ENCODE measurements around the gene DHRSX.
"Not testable (repeated sequence)": the region's sequence is repeated elsewhere in the genome, so short reads cannot be mapped to it uniquely, and the experiment has no call there.

DHRSX gene

GRCh38 chrX:2523911-2524310 lies 23.1 kb upstream of the DHRSX start:
- Histone ChIP-seq H3K36me3 (ENCODE audit: control insufficient read depth, insufficient read depth, low read length) (no peaks in the 10 kb centered on the region), H3K27me3 (replicated peaks; ENCODE audit: control insufficient read depth, insufficient read depth, low read length) (no peaks in the 10 kb centered on the region), H3K4me3 (replicated peaks; ENCODE audit: low read depth, low read length) (no peak overlapping the region)
- DNase-seq (ENCODE audit: extremely low read depth, insufficient read length), result no peak
- no peak for TF ChIP-seq CTCF (IDR thresholded peaks at IDR 0.05; ENCODE audit: insufficient read depth, low read length, poor library complexity, severe bottlenecking)

DNA sequence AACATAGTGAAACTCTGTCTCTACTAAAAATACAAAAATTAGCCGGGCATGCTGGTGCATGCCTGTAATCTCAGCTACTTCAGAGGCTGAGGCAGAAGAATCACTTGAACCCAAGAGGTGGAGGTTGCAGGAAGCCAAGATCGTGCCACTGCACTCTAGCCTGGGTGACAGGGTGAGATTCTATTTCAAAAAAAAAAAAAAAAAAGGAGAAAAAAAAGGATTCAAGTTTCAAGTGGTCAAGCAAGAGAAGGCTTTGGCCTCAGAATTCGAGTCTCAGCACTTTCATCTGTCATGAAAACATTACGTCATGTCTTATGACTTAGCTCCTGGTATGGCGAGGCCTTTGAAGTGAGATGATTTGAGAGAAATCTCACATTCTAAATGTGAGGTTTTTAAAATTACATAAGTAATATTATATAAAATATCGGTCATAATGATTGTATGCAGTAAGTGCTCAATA lies 21.2 kb upstream of the DHRSX start:
- peak; percentile 41 for DNase-seq (ENCODE audit: extremely low read depth, insufficient read length)
- no peak for TF ChIP-seq CTCF (IDR thresholded peaks at IDR 0.05; ENCODE audit: insufficient read depth, low read length, poor library complexity, severe bottlenecking)
- no peaks in the 10 kb centered on the region for H3K27me3 ChIP-seq (replicated peaks; ENCODE audit: control insufficient read depth, insufficient read depth, low read length)
- H3K4me3 ChIP-seq (replicated peaks; ENCODE audit: low read depth, low read length), result no peak overlapping the region
- H3K36me3 ChIP-seq (ENCODE audit: control insufficient read depth, insufficient read depth, low read length), result no peaks in the 10 kb centered on the region

DNA sequence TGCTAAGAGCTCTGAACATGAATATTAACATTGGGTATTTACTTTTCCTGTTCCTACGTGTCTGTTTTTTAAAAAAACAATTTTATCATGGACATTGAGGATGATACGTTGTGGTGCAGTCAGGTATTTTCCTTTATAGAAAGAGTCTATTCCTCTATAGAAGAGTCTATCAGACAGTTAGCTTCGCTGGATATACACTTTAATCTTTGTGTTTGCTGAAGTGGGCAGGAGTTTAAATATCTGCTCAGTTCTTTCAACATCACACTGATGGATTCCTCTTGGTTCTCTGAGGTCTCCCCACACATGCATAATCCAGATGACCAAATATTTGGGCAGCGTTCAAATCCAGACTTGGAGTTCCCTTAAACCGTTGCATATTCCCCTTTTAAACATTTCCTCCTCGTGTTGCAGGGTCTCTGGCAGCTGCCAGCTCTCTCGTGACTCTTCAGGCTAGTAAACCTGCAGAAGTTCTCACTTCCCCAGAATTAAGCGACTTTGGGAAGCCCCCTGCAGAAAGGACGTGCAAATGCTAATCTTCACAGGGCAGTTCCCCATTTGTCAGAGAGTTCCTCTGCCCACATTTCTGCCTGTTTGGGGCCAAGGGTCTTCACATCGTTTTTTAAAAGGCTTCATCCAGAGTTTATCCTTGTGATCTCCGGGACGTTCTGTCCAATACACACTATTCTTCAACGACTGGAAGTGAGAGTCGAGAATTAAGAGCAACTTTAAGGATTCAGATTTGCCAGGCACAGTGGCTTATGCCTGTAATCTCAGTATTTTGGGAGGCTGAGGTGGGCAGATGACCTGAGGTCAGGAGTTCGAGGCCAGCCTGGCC lies 20.5 kb upstream of the DHRSX start:
- Histone ChIP-seq H3K27me3 (replicated peaks; ENCODE audit: control insufficient read depth, insufficient read depth, low read length) (no peaks in the 10 kb centered on the region), H3K36me3 (ENCODE audit: control insufficient read depth, insufficient read depth, low read length) (no peaks in the 10 kb centered on the region), H3K4me3 (replicated peaks; ENCODE audit: low read depth, low read length) (no peak overlapping the region)
- DNase-seq (ENCODE audit: extremely low read depth, insufficient read length), result peak; percentile 56
- TF ChIP-seq CTCF (IDR thresholded peaks at IDR 0.05; ENCODE audit: insufficient read depth, low read length, poor library complexity, severe bottlenecking), result no peak

DNA sequence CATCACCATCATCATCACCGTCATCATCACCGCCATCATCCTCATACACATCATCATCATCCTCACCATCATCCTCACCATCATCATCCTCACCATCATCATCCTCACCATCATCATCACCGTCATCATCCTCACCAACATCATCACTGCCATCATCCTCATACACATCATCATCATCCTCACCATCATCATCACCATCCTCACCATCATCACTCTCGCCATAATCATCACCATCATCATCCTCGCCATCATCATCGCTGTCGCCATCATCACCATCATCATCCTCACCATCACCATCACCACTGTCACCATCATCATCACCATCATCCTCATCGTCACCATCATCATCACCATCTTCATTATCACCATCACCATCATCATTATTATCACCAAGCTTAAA lies 19.8 kb upstream of the DHRSX start:
- no peak for TF ChIP-seq CTCF (IDR thresholded peaks at IDR 0.05; ENCODE audit: insufficient read depth, low read length, poor library complexity, severe bottlenecking)
- no peak for DNase-seq (ENCODE audit: extremely low read depth, insufficient read length)
- no peak overlapping the region for H3K4me3 ChIP-seq (replicated peaks; ENCODE audit: low read depth, low read length)

GRCh38 chrX:2519638-2520037 lies 18.9 kb upstream of the DHRSX start:
- H3K27me3 ChIP-seq (replicated peaks; ENCODE audit: control insufficient read depth, insufficient read depth, low read length); H3K36me3 ChIP-seq (ENCODE audit: control insufficient read depth, insufficient read depth, low read length); DNase-seq (ENCODE audit: extremely low read depth, insufficient read length); H3K4me3 ChIP-seq (replicated peaks; ENCODE audit: low read depth, low read length): not testable (repeated sequence)

More for the DNA sequence above, 19.8 kb upstream of the DHRSX start:
- Histone ChIP-seq H3K36me3 (ENCODE audit: control insufficient read depth, insufficient read depth, low read length) (no peaks in the 10 kb centered on the region), H3K27me3 (replicated peaks; ENCODE audit: control insufficient read depth, insufficient read depth, low read length) (no peaks in the 10 kb centered on the region)

GRCh38 chrX:2517055-2517454 lies 16.3 kb upstream of the DHRSX start:
- H3K4me3 ChIP-seq (replicated peaks; ENCODE audit: low read depth, low read length), result peak overlapping the region; percentile 13; the same call in 1 of the 2 replicates
- no peak for DNase-seq (ENCODE audit: extremely low read depth, insufficient read length)
- no peaks in the 10 kb centered on the region for H3K27me3 ChIP-seq (replicated peaks; ENCODE audit: control insufficient read depth, insufficient read depth, low read length)
- TF ChIP-seq CTCF (IDR thresholded peaks at IDR 0.05; ENCODE audit: insufficient read depth, low read length, poor library complexity, severe bottlenecking), result no peak
- no peaks in the 10 kb centered on the region for H3K36me3 ChIP-seq (ENCODE audit: control insufficient read depth, insufficient read depth, low read length)
